Skeletal muscle satellite cell (primary cell): Measurements from ENCODE around the gene ULK1.
A peak's percentile ranks its signal among the peaks of the same experiment; 100 is the strongest.
"Not testable (repeated sequence)": the region's sequence is repeated elsewhere in the genome, so short reads cannot be mapped to it uniquely, and the experiment has no call there.

Experiments
- H3K27me3 ChIP-seq: 2 replicates; pipeline ENCODE4 v1.7.0; 2013; ENCODE audit warnings: low read length; ENCODE audit not compliant: control insufficient read depth, insufficient read depth
- H3K36me3 ChIP-seq: 2 replicates; pipeline ENCODE4 v1.7.0; 2013; ENCODE audit warnings: mild to moderate bottlenecking, control low read depth, low read length; ENCODE audit not compliant: insufficient read depth
- H3K4me1 ChIP-seq: 2 replicates; pipeline ENCODE4 v1.7.0; 2013; ENCODE audit warnings: low read length; ENCODE audit not compliant: control insufficient read depth, insufficient read depth
- H3K4me2 ChIP-seq: 2 replicates; pipeline ENCODE4 v1.7.0; 2013; ENCODE audit warnings: mild to moderate bottlenecking, low read length
- H3K4me3 ChIP-seq: 2 replicates; pipeline ENCODE4 v1.7.0; 2013; ENCODE audit warnings: low read length
- H3K9ac ChIP-seq: 2 replicates; pipeline ENCODE4 v1.7.0; 2013; ENCODE audit warnings: mild to moderate bottlenecking, low read depth, low read length, moderate library complexity
- H3K9me3 ChIP-seq: replicated peaks from 2 replicates; pipeline ENCODE4 v1.7.0; 2013; ENCODE audit warnings: mild to moderate bottlenecking, control low read depth, low read length

ULK1 gene

GRCh38 chr12:131878436-131878835 is 16.0 kb upstream of the ULK1 start:
- not testable (repeated sequence) for H3K4me3 ChIP-seq, H3K4me2 ChIP-seq, H3K36me3 ChIP-seq, H3K9me3 ChIP-seq, H3K9ac ChIP-seq, H3K27me3 ChIP-seq, H3K4me1 ChIP-seq

DNA sequence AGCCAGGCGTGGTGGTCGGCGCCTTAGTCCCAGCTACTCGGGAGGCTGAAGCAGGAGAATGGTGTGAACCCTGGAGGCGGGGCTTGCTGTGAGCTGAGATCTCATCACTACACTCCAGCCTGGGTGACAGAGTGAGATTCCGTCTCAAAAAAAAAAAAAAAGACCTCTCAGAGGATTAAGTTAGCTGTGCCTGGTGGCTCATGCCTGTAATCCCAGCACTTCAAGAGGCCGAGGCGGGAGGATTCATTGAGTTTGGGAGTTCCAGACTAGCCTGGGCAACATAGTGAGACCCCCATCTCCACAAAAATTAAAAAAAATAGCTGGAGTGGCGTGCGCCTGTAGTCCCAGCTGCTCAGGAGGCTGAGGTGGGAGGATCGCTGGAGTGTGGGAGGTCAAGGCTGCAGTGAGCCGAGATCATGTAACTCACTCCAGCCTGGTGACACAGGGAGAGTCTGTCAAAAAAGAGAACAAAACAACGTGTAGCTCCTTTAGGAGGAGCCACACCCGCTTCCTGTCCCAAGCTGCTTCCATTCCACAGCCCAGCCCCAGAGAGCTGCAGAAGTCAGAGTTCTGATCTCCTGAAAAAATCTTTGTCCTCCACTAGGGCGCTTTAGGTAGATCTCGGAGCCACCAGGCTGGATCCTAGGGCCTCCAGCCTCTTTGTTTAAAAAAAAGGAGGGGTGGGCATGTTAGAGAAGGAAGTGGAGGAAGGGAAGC is 11.5 kb upstream of the ULK1 start:
- Histone ChIP-seq H3K4me3 (no peak overlapping the region), H3K9ac (no peak overlapping the region), H3K27me3 (peaks cover 10% of the 10 kb centered on the region), H3K4me2 (no peak overlapping the region), H3K9me3 (peaks cover 4% of the 10 kb centered on the region), H3K4me1 (peaks cover 2% of the 10 kb centered on the region), H3K36me3 (no peaks in the 10 kb centered on the region)

DNA sequence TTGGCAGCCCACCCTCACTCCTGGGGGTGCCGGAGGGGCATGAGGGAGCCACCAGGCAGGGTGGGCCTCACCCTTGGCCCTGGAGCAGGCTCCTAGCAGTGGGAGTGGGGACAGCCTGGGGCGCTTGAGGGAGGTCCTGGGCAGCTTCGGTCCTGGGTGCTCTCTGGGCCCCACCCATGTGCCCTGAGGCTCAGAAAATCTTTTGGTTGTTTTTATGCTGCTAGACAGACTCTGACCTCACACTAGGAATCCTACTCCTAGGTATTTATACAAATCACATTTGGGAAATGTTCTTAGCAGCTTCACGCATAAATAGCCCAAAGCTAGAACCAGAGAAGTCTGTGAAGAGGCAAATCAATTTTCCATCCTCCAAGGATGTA is 10.9 kb upstream of the ULK1 start:
- H3K9me3 ChIP-seq = peaks cover 4% of the 10 kb centered on the region
- no peak overlapping the region for H3K4me3 ChIP-seq
- no peaks in the 10 kb centered on the region for H3K36me3 ChIP-seq
- no peak overlapping the region for H3K9ac ChIP-seq
- H3K4me2 ChIP-seq = no peak overlapping the region
- H3K4me1 ChIP-seq = peaks cover 2% of the 10 kb centered on the region
- peaks cover 10% of the 10 kb centered on the region for H3K27me3 ChIP-seq

- H3K4me2 ChIP-seq, H3K4me3 ChIP-seq, H3K4me1 ChIP-seq, H3K9me3 ChIP-seq, H3K9ac ChIP-seq, H3K36me3 ChIP-seq: not testable (repeated sequence)
- peaks cover 13% of the 10 kb centered on the region for H3K27me3 ChIP-seq
Observed at GRCh38 chr12:131885076-131885475, 9.3 kb upstream of the ULK1 start.

DNA sequence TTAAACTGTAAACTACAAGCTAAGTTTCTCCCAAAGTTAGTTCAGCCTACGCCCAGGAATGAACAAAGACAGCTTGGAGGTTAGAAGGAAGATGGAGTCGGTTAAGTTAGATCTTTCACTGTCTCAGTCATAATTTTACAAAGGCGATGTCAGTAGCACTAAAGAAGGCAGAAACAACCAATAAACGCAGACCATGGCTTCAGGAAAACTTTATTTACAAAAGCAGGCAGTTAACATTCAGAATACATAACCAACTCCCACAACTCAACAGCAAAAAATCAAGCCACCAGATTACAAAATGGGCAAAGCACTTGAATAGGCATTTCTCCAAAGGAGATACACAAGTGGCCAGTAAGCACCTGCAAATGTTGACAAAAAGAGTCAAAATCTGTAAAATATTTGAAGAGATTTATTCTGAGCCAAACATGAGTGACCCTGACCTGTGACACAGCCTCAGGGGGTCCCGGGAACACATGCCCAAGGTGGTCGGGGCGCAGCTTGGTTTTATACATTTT is 8.8 kb upstream of the ULK1 start:
- Histone ChIP-seq H3K36me3 (no peaks in the 10 kb centered on the region), H3K27me3 (peaks cover 13% of the 10 kb centered on the region), H3K9me3 (peaks cover 4% of the 10 kb centered on the region), H3K9ac (no peak overlapping the region), H3K4me3 (no peak overlapping the region), H3K4me1 (peaks cover 2% of the 10 kb centered on the region), H3K4me2 (no peak overlapping the region)

- not testable (repeated sequence) for H3K36me3 ChIP-seq, H3K9me3 ChIP-seq, H3K9ac ChIP-seq, H3K4me2 ChIP-seq, H3K4me3 ChIP-seq, H3K27me3 ChIP-seq
- H3K4me1 ChIP-seq = peaks cover 15% of the 10 kb centered on the region
Observed at GRCh38 chr12:131891722-131892121, 2.7 kb upstream of the ULK1 start.

DNA sequence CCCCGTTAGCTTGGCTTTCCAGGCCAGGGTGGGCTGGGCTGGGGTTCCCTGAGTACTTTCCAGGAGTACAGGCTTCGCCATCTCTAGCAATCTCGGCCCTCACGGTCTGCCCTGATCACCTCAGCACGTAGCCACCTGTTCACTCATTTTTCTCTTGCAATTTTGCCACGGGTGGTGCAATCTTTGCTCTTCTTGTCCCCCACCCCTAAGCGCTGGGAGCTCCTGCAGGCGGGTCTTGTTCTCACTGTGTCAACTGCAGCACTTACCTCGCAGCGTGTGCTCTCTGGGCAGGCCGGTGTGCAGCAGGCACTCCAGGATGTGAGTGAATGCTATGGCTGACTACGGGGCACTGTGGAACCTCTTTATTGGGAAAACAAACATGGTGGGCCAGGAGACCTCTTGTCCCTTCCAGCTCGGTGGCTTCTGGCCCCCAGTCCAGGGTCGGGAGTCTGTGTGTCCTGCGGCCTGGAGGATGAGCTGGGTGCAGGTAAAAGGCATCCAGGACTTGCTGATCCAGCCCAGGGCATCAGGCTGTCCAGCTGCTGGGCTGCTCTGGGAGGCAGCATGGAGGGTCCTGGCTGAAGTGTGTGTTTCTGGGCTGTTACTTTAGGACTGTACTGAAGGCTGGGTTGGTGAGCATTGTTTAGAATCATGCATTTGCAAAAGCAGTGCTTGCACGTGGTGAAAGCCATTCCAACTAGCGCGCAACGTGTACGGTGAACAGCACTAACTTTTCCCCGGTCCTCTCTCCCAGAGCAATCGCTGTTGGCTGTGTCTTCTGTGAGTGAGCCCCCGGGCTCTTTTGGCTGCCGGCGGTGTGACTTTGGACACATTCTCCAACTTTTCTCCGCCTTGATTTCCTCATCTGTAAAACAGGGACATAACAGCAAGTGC is 1.5 kb upstream of the ULK1 start:
- Histone ChIP-seq H3K4me2 (no peak overlapping the region), H3K9me3 (no peaks in the 10 kb centered on the region), H3K36me3 (no peaks in the 10 kb centered on the region), H3K4me1 (peaks cover 20% of the 10 kb centered on the region), H3K4me3 (no peak overlapping the region), H3K27me3 (peaks cover 9% of the 10 kb centered on the region), H3K9ac (no peak overlapping the region)

DNA sequence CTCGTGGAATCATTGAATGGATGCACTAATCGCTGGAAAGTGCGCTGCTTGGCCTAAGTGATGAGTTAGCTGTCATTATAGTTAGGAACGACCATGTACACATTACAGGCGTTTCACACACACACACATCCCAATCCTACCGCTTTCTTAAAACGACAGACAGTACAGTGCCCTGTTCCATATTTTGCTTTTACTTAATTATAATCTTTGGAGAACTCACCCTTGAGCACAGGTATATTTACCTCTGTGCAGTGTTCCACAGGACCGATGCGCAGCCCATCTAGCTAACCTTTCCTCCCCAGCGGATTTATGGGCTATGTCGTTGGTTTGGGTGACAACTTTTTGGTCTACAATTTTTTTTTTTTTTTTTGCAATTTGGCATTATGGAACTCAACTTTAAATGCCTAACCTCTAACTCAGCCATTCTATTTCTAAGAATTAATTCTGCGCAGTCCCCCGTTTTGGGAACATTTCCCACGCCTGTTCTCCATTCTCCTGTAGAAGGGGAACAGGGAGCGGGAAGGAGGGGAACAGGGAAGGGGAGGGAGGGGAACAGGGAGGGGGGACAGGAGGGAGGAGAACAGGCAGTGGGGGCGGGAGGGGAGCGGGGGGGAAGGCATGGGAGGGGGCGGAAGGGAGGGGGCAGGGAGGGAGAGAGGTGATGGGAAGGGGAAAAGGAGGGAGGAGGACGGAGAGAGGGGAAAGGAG is 663 bp upstream of the ULK1 start:
- peaks cover 20% of the 10 kb centered on the region for H3K4me1 ChIP-seq
- H3K27me3 ChIP-seq = peaks cover 8% of the 10 kb centered on the region
- H3K4me3 ChIP-seq = no peak overlapping the region
- no peak overlapping the region for H3K9ac ChIP-seq
- no peaks in the 10 kb centered on the region for H3K9me3 ChIP-seq
- no peak overlapping the region for H3K4me2 ChIP-seq
- no peaks in the 10 kb centered on the region for H3K36me3 ChIP-seq

GRCh38 chr12:131894981-131895639 is 688 bp downstream of the ULK1 start:
- no peaks in the 10 kb centered on the region for H3K36me3 ChIP-seq
- H3K4me3 ChIP-seq = peak overlapping the region; percentile 74
- peaks cover 20% of the 10 kb centered on the region for H3K4me1 ChIP-seq
- no peaks in the 10 kb centered on the region for H3K9me3 ChIP-seq
- H3K4me2 ChIP-seq = peak overlapping the region; percentile 97
- H3K9ac ChIP-seq = peak overlapping the region; percentile 82
- no peaks in the 10 kb centered on the region for H3K27me3 ChIP-seq

GRCh38 chr12:131895640-131896079 is 1.2 kb downstream of the ULK1 start:
- Histone ChIP-seq H3K27me3 (no peaks in the 10 kb centered on the region), H3K9me3 (no peaks in the 10 kb centered on the region), H3K4me1 (peaks cover 20% of the 10 kb centered on the region), H3K36me3 (no peaks in the 10 kb centered on the region), H3K4me3 (peak overlapping the region; percentile 74), H3K4me2 (peak overlapping the region; percentile 97), H3K9ac (peak overlapping the region; percentile 82)
